ENCODE results near the gene SLC39A13.

Gene SLC39A13

GRCh38 chr11:47403135-47403534, 5.3 kb upstream of the SLC39A13 start:
- no peak for DNase-seq (ENCODE audit: low read depth)

GRCh38 chr11:47403571-47403970, 4.8 kb upstream of the SLC39A13 start:
- no peak for DNase-seq (ENCODE audit: low read depth)

- no peak for DNase-seq (ENCODE audit: low read depth)
Measured at GRCh38 chr11:47406896-47407745, 1.3 kb upstream of the SLC39A13 start.

GRCh38 chr11:47408598-47409439, 429 bp downstream of the SLC39A13 start:
- DNase-seq (ENCODE audit: low read depth): peak; percentile 67

GRCh38 chr11:47409440-47410369, 1.3 kb downstream of the SLC39A13 start:
- no peak for DNase-seq (ENCODE audit: low read depth)

GRCh38 chr11:47410370-47411264, 2.2 kb downstream of the SLC39A13 start:
- DNase-seq (ENCODE audit: low read depth): no peak

GRCh38 chr11:47411884-47412746, 3.7 kb downstream of the SLC39A13 start:
- no peak for DNase-seq (ENCODE audit: low read depth)

GRCh38 chr11:47413351-47413750, 5.0 kb downstream of the SLC39A13 start:
- no peak for DNase-seq (ENCODE audit: low read depth)

- DNase-seq (ENCODE audit: low read depth): no peak
Measured at GRCh38 chr11:47413908-47414684, 5.7 kb downstream of the SLC39A13 start.

- no peak for DNase-seq (ENCODE audit: low read depth)
Measured at GRCh38 chr11:47414685-47415070, 6.3 kb downstream of the SLC39A13 start.

GRCh38 chr11:47415091-47415854, 6.9 kb downstream of the SLC39A13 start:
- no peak for DNase-seq (ENCODE audit: low read depth)

- peak; percentile 94 for DNase-seq (ENCODE audit: low read depth)
Measured at GRCh38 chr11:47415949-47416472, 7.6 kb downstream of the SLC39A13 start.

GRCh38 chr11:47417712-47418111, 9.3 kb downstream of the SLC39A13 start:
- DNase-seq (ENCODE audit: low read depth): no peak

GRCh38 chr11:47418454-47419259, 10.3 kb downstream of the SLC39A13 start:
- DNase-seq (ENCODE audit: low read depth): no peak

- no peak for DNase-seq (ENCODE audit: low read depth)
Measured at GRCh38 chr11:47425611-47426010, 17.2 kb downstream of the SLC39A13 start.

GRCh38 chr11:47426062-47426956, 17.9 kb downstream of the SLC39A13 start, which contains the start of gene PSMC3:
PSMC3 (minus strand) TSS chr11:47426439; CDS start chr11:47426279, 160 bp downstream.
- peak; percentile 92 for DNase-seq (ENCODE audit: low read depth)
